Parathyroid adenoma (tissue), 2 donors: ENCODE data around the gene GJD3.

Source experiments
- H2AFZ ChIP-seq: fragments of 300-600 bp; sonication (generic); one replicate; pipeline ENCODE4 v1.7.0; 2017; ENCODE audit warnings: antibody characterized with exemption, mild to moderate bottlenecking
- H3K27ac ChIP-seq: fragments of 300-600 bp; sonication (generic); one replicate; pipeline ENCODE4 v1.7.0; 2017
- H3K27me3 ChIP-seq: fragments of 300-600 bp; sonication (generic); one replicate; pipeline ENCODE4 v1.7.0; 2017; ENCODE audit warnings: low read length; ENCODE audit not compliant: control insufficient read depth, insufficient read depth
- H3K36me3 ChIP-seq: fragments of 300-600 bp; sonication (generic); one replicate; pipeline ENCODE4 v1.7.0; 2017; ENCODE audit warnings: low read length; ENCODE audit not compliant: control insufficient read depth, insufficient read depth
- H3K4me1 ChIP-seq: fragments of 300-600 bp; sonication (generic); one replicate; pipeline ENCODE4 v1.7.0; 2017; ENCODE audit warnings: control low read depth
- H3K4me2 ChIP-seq: fragments of 300-600 bp; sonication (generic); one replicate; pipeline ENCODE4 v1.7.0; 2017; ENCODE audit warnings: low read length
- H3K4me3 ChIP-seq: fragments of 300-600 bp; sonication (generic); one replicate; pipeline ENCODE4 v1.7.0; 2017; ENCODE audit warnings: low read depth, low read length
- H3K79me2 ChIP-seq: fragments of 300-600 bp; sonication (generic); one replicate; pipeline ENCODE4 v1.7.0; 2017; ENCODE audit warnings: control low read depth
- H3K9ac ChIP-seq: fragments of 300-600 bp; sonication (generic); one replicate; pipeline ENCODE4 v1.7.0; 2017; ENCODE audit warnings: mild to moderate bottlenecking
- H3K9me3 ChIP-seq: fragments of 300-600 bp; sonication (generic); one replicate; pipeline ENCODE4 v1.7.0; 2017; ENCODE audit warnings: low read length; ENCODE audit not compliant: control insufficient read depth
- TF ChIP-seq, protein P1 (sequence below): fragments of 300-600 bp; sonication (generic); IDR thresholded peaks from one replicate; pipeline ENCODE4 v1.7.0; 2017; ENCODE audit warnings: antibody characterized with exemption, mild to moderate bottlenecking
- donor health status: primary hyperparathyroidism.

The GJD3 gene

DNA sequence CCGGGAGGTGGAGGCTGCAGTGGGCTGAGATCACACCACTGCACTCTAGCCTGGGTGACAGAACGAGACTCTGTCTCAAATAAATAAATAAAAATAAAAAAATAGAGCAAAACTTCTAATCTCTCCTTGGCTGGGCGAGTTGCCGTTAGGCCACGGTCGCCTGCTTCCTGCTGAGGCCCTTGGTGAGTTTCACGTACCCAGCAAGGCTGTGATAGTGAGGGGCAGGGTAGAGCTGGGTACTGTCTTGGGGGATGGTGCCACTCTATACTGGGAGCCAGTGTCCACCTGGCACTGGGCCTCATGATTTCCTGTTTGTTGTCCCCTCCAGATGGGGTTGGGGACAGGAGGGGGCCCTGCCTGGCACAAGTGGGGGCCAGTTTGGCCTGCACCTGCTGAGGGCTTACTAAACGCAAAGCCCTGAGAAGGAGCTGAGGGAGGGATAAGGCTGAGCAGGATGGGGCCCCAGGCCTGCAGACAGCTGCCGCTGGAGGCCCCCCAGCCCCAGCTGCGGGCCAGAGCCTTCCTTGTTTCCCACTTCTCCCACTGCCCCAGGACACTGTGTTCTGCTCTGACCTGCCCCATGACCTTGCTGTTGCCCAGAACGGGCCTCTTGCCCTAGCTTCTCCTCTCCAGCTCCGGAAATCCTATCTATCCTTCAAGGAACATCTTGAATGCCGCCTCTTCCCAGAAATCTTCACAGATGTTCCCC, 25.4 kb downstream of the GJD3 start:
- Histone ChIP-seq H3K4me2 (no peak overlapping the region), H3K9me3 (no peaks in the 10 kb centered on the region), H3K27ac (no peak overlapping the region), H3K4me3 (no peak overlapping the region), H3K4me1 (peaks cover 20% of the 10 kb centered on the region), H3K27me3 (no peaks in the 10 kb centered on the region), H3K9ac (no peak overlapping the region), H3K79me2 (peaks cover 36% of the 10 kb centered on the region), H3K36me3 (no peaks in the 10 kb centered on the region), H2AFZ (no peak overlapping the region)
- TF ChIP-seq, protein P1, sequence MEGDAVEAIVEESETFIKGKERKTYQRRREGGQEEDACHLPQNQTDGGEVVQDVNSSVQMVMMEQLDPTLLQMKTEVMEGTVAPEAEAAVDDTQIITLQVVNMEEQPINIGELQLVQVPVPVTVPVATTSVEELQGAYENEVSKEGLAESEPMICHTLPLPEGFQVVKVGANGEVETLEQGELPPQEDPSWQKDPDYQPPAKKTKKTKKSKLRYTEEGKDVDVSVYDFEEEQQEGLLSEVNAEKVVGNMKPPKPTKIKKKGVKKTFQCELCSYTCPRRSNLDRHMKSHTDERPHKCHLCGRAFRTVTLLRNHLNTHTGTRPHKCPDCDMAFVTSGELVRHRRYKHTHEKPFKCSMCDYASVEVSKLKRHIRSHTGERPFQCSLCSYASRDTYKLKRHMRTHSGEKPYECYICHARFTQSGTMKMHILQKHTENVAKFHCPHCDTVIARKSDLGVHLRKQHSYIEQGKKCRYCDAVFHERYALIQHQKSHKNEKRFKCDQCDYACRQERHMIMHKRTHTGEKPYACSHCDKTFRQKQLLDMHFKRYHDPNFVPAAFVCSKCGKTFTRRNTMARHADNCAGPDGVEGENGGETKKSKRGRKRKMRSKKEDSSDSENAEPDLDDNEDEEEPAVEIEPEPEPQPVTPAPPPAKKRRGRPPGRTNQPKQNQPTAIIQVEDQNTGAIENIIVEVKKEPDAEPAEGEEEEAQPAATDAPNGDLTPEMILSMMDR, result no peak

DNA sequence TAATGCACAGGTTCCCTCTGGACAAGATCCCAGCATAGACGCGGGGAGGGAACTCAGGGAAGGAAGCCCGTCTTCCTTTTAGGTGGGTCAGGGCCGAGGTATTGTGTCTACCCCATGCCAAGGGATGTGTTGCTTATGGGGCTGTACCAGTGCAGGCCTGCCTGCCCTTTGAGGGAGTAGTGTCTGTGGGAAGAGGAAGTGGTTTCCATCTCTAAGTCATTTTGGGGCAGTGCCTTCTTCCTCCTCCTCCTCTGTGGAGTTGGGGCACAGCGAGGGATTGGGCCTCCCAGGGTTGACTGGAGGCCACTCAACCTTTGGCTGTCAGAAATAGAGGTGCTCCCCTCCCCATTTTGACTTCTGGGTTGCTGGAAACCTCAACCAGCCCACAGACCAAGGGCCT, 26.5 kb downstream of the GJD3 start:
- no peak overlapping the region for H3K4me3 ChIP-seq
- TF ChIP-seq, protein P1, result no peak
- no peak overlapping the region for H3K4me2 ChIP-seq
- no peak overlapping the region for H3K27ac ChIP-seq
- peaks cover 38% of the 10 kb centered on the region for H3K79me2 ChIP-seq
- H3K36me3 ChIP-seq, result no peaks in the 10 kb centered on the region
- no peak overlapping the region for H2AFZ ChIP-seq
- H3K4me1 ChIP-seq, result peaks cover 15% of the 10 kb centered on the region
- H3K9me3 ChIP-seq, result no peaks in the 10 kb centered on the region
- no peaks in the 10 kb centered on the region for H3K27me3 ChIP-seq
- H3K9ac ChIP-seq, result no peak overlapping the region

DNA sequence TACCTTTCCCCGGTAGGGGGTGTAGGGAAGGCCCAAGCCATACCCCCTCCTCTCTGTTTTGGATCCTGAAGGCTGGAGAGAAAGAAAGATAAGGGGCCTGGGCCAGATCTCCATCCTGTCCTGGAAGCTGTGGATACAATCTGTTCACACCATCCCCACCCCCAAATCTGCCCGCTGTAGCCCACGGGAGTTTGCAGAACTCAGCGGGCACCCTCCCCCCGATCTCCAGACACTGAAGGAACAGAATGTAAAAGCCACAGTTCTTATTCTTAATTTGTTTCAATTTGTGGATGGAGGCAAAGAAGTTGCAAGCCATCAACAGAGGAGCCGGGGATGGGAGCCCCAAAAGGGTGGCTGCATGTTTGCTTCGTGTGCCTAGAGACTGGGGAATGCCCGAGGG, 27.2 kb downstream of the GJD3 start:
- H3K27me3 ChIP-seq, result no peaks in the 10 kb centered on the region
- TF ChIP-seq, protein P1, result no peak

DNA sequence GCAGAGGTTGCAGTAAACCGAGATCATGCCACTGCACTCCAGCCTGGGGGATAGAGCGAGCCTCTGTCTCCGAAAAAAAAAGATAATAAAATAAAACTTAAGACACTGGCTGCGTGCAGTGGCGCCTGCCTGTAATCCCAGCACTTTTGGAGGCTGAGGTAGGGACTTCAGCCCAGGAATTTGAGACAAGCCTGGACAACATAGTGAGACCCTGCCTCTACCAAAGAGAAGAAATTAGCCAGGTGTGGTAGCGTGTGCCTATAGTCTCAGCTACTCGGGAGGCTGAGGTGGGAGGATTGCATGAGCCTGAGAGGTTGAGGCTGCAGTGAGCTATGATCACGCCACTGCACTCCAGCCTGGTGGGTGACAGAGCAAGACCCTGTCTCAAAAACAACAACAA, 28.9 kb downstream of the GJD3 start:
- no peak overlapping the region for H3K4me2 ChIP-seq
- H3K9me3 ChIP-seq, result no peaks in the 10 kb centered on the region
- TF ChIP-seq, protein P1, result no peak
- H3K79me2 ChIP-seq, result peaks cover 41% of the 10 kb centered on the region
- no peaks in the 10 kb centered on the region for H3K27me3 ChIP-seq
- H3K36me3 ChIP-seq, result no peaks in the 10 kb centered on the region
- peaks cover 31% of the 10 kb centered on the region for H3K4me1 ChIP-seq
- no peak overlapping the region for H2AFZ ChIP-seq
- H3K4me3 ChIP-seq, result no peak overlapping the region
- no peak overlapping the region for H3K27ac ChIP-seq
- no peak overlapping the region for H3K9ac ChIP-seq

More for the DNA sequence above, 27.2 kb downstream of the GJD3 start:
- Histone ChIP-seq H3K4me2 (no peak overlapping the region), H3K79me2 (peaks cover 38% of the 10 kb centered on the region), H3K4me1 (peaks cover 17% of the 10 kb centered on the region), H3K27ac (no peak overlapping the region), H3K9me3 (no peaks in the 10 kb centered on the region), H3K36me3 (no peaks in the 10 kb centered on the region), H2AFZ (no peak overlapping the region), H3K9ac (no peak overlapping the region), H3K4me3 (no peak overlapping the region)
